Liver (tissue), 9 donors: ENCODE data around the gene C4B. TPM values are rescaled to one million over a fixed set of nuclear protein-coding genes. Genes with fewer than 3 reads are reported as not detected.

ENCODE experiments used
- DNase-seq: peaks from one replicate; pipeline ENCODE4 v3.0.0-alpha.2; 2017; ENCODE audit warnings: low spot score
- H3K27ac ChIP-seq, 2 donors: one replicate each; pipeline ENCODE4 v1.7.0; 2013; ENCODE audit warnings: inconsistent platforms in 2 of 2, low read length in 2 of 2, control low read depth in 1 of 2, low read depth in 1 of 2, mild to moderate bottlenecking in 1 of 2
- H3K27me3 ChIP-seq, 4 donors: one replicate each; pipeline versions ENCODE4 v1.6.1 to v1.7.0; 2013; ENCODE audit warnings: low read length in 3 of 4, inconsistent platforms in 1 of 4, mild to moderate bottlenecking in 1 of 4, moderate library complexity in 1 of 4; ENCODE audit not compliant: control insufficient read depth in 4 of 4, insufficient read depth in 4 of 4
- H3K36me3 ChIP-seq, 4 donors: one replicate each; pipeline versions ENCODE4 v1.6.1 to v1.7.0; 2013; ENCODE audit warnings: low read length in 3 of 4, mild to moderate bottlenecking in 3 of 4, low read depth in 1 of 4, moderate library complexity in 1 of 4; ENCODE audit not compliant: control insufficient read depth in 4 of 4, insufficient read depth in 3 of 4
- H3K4me1 ChIP-seq, 4 donors: one replicate each; pipeline versions ENCODE4 v1.6.1 to v1.7.0; 2013; ENCODE audit warnings: low read length in 3 of 4, mild to moderate bottlenecking in 3 of 4, moderate library complexity in 1 of 4; ENCODE audit not compliant: control insufficient read depth in 4 of 4, insufficient read depth in 4 of 4
- H3K4me3 ChIP-seq, 3 donors: one replicate each; pipeline versions ENCODE4 v1.6.1 to v1.7.0; 2013; ENCODE audit warnings: low read length in 3 of 3, control low read depth in 1 of 3, low read depth in 1 of 3, mild to moderate bottlenecking in 1 of 3
- H3K9ac ChIP-seq, 2 donors: one replicate each; pipeline ENCODE4 v1.7.0; 2013; ENCODE audit warnings: low read length in 2 of 2, mild to moderate bottlenecking in 2 of 2, moderate library complexity in 2 of 2, control low read depth in 1 of 2, low read depth in 1 of 2
- H3K9me3 ChIP-seq, 4 donors: one replicate each; pipeline versions ENCODE4 v1.6.1 to v1.7.0; 2013; ENCODE audit warnings: low read length in 3 of 4; ENCODE audit not compliant: control insufficient read depth in 4 of 4
- CTCF ChIP-seq: fragments of 150-350 bp; IDR thresholded peaks from 2 replicates; pipeline ENCODE4 v1.5.1; 2017; ENCODE audit warnings: improper control_type of control experiment, low read depth, low read length; ENCODE audit not compliant: missing input control
- EGR1 ChIP-seq, 2 donors: IDR thresholded peaks; 2 replicates each; pipeline ENCODE4 v1.6.1; 2016 to 2018; ENCODE audit warnings: antibody characterized with exemption in 2 of 2, low read depth in 2 of 2
- HNF4A ChIP-seq, 2 donors: conservative IDR thresholded peaks; 2 replicates each; pipeline ENCODE4 v1.6.1; 2016; ENCODE audit warnings: antibody characterized with exemption in 2 of 2, mild to moderate bottlenecking in 2 of 2
- HNF4G ChIP-seq: IDR thresholded peaks from 2 replicates; pipeline ENCODE4 v1.6.1; 2016; ENCODE audit warnings: antibody characterized with exemption
- JUND ChIP-seq, 2 donors: IDR thresholded peaks; 2 replicates each; pipeline ENCODE4 v1.6.1; 2016; ENCODE audit warnings: antibody characterized with exemption in 2 of 2
- REST ChIP-seq: IDR thresholded peaks from 2 replicates; pipeline ENCODE4 v1.6.1; 2016; ENCODE audit warnings: antibody characterized with exemption, mild to moderate bottlenecking
- RXRA ChIP-seq, 2 donors: IDR thresholded peaks; 2 replicates each; pipeline ENCODE4 v1.6.1; 2017 to 2018; ENCODE audit warnings: antibody characterized with exemption in 2 of 2, mild to moderate bottlenecking in 1 of 2
- ZBTB33 ChIP-seq: IDR thresholded peaks from 2 replicates; pipeline ENCODE4 v1.6.1; 2016; ENCODE audit warnings: antibody characterized with exemption
- WGBS: extraction: QIAGEN DNeasy Blood & Tissue Kit; methylation state at CpG from one replicate; pipeline ENCODE4 v1.1.7; 2013; 5-methylcytosine and 5-hydroxymethylcytosine counted together
- polyA plus RNA-seq, 2 donors: library from polyadenylated mRNA; stranded (reverse) in 1 of 2; unstranded in 1 of 2; fragments of 200-250 nt in 1 of 2; fragments of >200 nt in 1 of 2; fragmentation: Nextera tagmentation in 1 of 2; extraction: Ambion mirVana in 1 of 2; gene quantifications; one replicate each; pipeline versions ENCODE4 v1.2.1 to v1.2.3, GENCODE V29; 2013 to 2015
- total RNA-seq, 2 donors: library from RNA; depleted of rRNA; stranded (reverse); fragments of >200 nt; gene quantifications; one replicate each; pipeline ENCODE4 v1.2.3, GENCODE V29; 2014
- donor health status: healthy.
- donor health status: healthy.
- donor health status: healthy.
- donor health status: healthy.
- donor health status: healthy.

Gene C4B
- total and polyA plus RNA-seq, 4 donors: 666 to 3,560 (median 1,406) TPM

- no peak for TF ChIP-seq CTCF
- no peak for TF ChIP-seq HNF4G
- no peak for TF ChIP-seq REST
- peak in 1 of 2 donors; percentile 45 for TF ChIP-seq EGR1 (IDR thresholded peaks at IDR 0.05; ENCODE audit: low read depth in 2 of 2)
Measured at GRCh38 chr6:31977816-31978431, 36.7 kb upstream of the C4B start (continued).

GRCh38 chr6:31978831-31979230, 35.8 kb upstream of the C4B start:
- H3K4me3 ChIP-seq: peak overlapping the region; percentile 18 to 63 (median 36)
- TF ChIP-seq JUND (IDR thresholded peaks at IDR 0.05): peak in 1 of 2 donors; percentile 6
- no peak for TF ChIP-seq ZBTB33
- TF ChIP-seq HNF4A (conservative IDR thresholded peaks at IDR 0.05): no peak
- no peak for TF ChIP-seq RXRA (IDR thresholded peaks at IDR 0.05)
- TF ChIP-seq REST: no peak
- H3K36me3 ChIP-seq: no peaks in the 10 kb centered on the region
- 49% methylated on average over 5 of the region's 5 CpGs for WGBS
- no peak for DNase-seq
- H3K27me3 ChIP-seq: no peaks in the 10 kb centered on the region
- H3K9ac ChIP-seq: peak overlapping the region; percentile 56 to 65
- no peaks in the 10 kb centered on the region for H3K9me3 ChIP-seq
- H3K27ac ChIP-seq: peak overlapping the region; percentile 72 to 76
- H3K4me1 ChIP-seq: peaks cover 7 to 25% (median 20%) of the 10 kb centered on the region in 4 donors
